ENCODE measurements around the gene FLT3.

The FLT3 gene

GRCh38 chr13:27955014-27955591, 145.3 kb downstream of the FLT3 start:
- H3K4me3 ChIP-seq (ENCODE audit: extremely low read depth, insufficient read depth, low read length, poor library complexity, severe bottlenecking): no peak overlapping the region

GRCh38 chr13:27954406-27954851, 145.9 kb downstream of the FLT3 start:
- no peaks in the 10 kb centered on the region for H3K9me3 ChIP-seq (ENCODE audit: control insufficient read depth, low read length)
- peak overlapping the region; percentile 39 for H3K4me3 ChIP-seq (ENCODE audit: extremely low read depth, insufficient read depth, low read length, poor library complexity, severe bottlenecking)
- no peak overlapping the region for H3K27ac ChIP-seq (ENCODE audit: low read depth, low read length, severe bottlenecking)
- WGBS, 2 experiments (ENCODE audit: insufficient coverage in 2 of 2): 0 to 1% methylated on average over 41 to 53 of the region's 56 CpGs
- H3K4me1 ChIP-seq (ENCODE audit: control insufficient read depth, insufficient read depth, low read length, poor library complexity, severe bottlenecking): peaks cover 5% of the 10 kb centered on the region
- no peaks in the 10 kb centered on the region for H3K36me3 ChIP-seq (ENCODE audit: control insufficient read depth, insufficient read depth, low read length)

More at GRCh38 chr13:27955014-27955591, 145.3 kb downstream of the FLT3 start:
- Histone ChIP-seq H3K4me1 (ENCODE audit: control insufficient read depth, insufficient read depth, low read length, poor library complexity, severe bottlenecking) (peaks cover 5% of the 10 kb centered on the region), H3K27ac (ENCODE audit: low read depth, low read length, severe bottlenecking) (no peak overlapping the region), H3K9me3 (ENCODE audit: control insufficient read depth, low read length) (no peaks in the 10 kb centered on the region), H3K36me3 (ENCODE audit: control insufficient read depth, insufficient read depth, low read length) (no peaks in the 10 kb centered on the region)
- 79% methylated on average over 2 of the region's 11 CpGs; no CpG with 5 or more reads in 1 of the 2 experiments for WGBS, 2 experiments (ENCODE audit: insufficient coverage in 2 of 2)

- 1 to 2% methylated on average over 57 to 69 of the region's 71 CpGs for WGBS, 2 experiments (ENCODE audit: insufficient coverage in 2 of 2)
- peak overlapping the region; percentile 39 for H3K4me3 ChIP-seq (ENCODE audit: extremely low read depth, insufficient read depth, low read length, poor library complexity, severe bottlenecking)
Measured at GRCh38 chr13:27953676-27954405, 146.5 kb downstream of the FLT3 start.

More at GRCh38 chr13:27953676-27954405, 146.5 kb downstream of the FLT3 start:
- no peaks in the 10 kb centered on the region for H3K9me3 ChIP-seq (ENCODE audit: control insufficient read depth, low read length)
- H3K36me3 ChIP-seq (ENCODE audit: control insufficient read depth, insufficient read depth, low read length): no peaks in the 10 kb centered on the region
- no peak overlapping the region for H3K27ac ChIP-seq (ENCODE audit: low read depth, low read length, severe bottlenecking)
- peaks cover 5% of the 10 kb centered on the region for H3K4me1 ChIP-seq (ENCODE audit: control insufficient read depth, insufficient read depth, low read length, poor library complexity, severe bottlenecking)

Data from mesodermal cell (in vitro differentiated cells).